HG03175 (cell line): ENCODE data around the gene SPEM1.

Experiments
- ATAC-seq: cut with Tn5 transposase; IDR thresholded peaks from one replicate; pipeline ENCODE4 v1.9.1; 2021; ENCODE audit warnings: mild to moderate bottlenecking, moderate library complexity; ENCODE audit not compliant: unreplicated experiment

SPEM1 gene

DNA sequence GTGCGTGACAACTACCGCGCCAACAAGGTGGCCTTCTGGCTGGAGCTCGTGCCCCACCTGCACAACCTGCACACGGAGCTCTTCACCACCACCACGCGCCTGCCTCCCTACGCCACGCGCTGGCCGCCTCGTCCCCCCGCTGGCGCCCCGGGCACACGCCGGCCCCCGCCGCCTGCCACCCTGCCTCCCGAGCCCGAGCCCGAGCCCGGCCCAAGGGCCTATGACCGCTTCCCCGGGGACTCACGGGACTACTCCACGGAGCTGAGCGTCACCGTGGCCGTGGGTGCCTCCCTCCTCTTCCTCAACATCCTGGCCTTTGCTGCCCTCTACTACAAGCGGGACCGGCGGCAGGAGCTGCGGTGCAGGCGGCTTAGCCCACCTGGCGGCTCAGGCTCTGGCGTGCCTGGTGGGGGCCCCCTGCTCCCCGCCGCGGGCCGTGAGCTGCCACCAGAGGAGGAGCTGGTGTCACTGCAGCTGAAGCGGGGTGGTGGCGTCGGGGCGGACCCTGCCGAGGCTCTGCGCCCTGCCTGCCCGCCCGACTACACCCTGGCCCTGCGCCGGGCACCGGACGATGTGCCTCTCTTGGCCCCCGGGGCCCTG, 3.0 kb upstream of the SPEM1 start:
- no peak for ATAC-seq

DNA sequence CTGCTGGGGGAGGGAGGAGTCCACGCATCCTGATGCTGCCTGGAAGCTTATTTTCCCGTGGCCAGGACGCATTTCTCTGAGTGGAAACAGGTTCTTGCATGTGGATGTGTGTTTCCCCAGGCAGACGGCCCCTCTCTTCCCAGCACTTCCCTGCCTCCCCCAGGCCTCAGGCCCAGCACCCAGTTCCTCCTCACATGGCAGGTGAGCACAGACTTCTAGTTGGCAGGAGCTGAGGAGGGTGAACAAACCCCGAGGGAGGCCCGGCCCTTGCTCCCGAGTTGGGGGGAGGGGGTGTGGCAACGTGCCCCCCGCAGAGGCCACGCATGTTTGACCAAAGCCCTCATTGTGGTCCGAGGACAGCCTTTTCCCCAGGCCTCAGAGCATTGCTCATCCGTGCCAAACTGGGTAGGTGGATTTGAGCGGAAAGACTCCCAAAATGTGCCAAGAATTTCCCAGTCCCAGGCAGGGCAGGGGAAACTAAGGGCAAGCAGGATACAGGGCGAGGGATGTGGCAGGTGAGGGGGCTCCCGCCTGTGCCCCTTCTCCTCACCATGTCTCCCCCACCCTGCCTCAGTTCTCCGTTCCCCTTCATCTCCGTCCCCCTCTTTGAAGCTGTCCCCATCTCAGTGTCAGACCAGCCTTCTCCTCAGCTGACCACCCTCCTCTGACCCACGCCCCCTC, 1.5 kb upstream of the SPEM1 start:
- no peak for ATAC-seq

DNA sequence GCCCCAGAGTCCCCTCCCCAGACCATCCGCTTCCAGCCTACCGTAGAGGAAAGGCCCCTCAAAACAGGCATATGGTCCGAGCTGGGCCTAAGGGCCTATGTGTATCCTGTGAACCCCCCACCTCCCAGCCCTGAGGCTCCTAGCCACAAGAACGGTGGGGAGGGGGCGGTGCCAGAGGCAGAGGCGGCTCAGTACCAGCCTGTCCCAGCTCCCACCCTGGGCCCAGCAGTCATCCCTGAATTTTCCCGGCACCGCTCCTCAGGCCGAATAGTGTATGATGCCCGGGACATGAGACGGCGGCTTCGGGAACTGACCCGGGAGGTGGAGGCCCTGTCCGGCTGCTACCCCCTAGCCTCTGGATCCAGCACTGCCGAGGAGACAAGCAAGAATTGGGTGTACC, 1.1 kb downstream of the SPEM1 start:
- no peak for ATAC-seq

DNA sequence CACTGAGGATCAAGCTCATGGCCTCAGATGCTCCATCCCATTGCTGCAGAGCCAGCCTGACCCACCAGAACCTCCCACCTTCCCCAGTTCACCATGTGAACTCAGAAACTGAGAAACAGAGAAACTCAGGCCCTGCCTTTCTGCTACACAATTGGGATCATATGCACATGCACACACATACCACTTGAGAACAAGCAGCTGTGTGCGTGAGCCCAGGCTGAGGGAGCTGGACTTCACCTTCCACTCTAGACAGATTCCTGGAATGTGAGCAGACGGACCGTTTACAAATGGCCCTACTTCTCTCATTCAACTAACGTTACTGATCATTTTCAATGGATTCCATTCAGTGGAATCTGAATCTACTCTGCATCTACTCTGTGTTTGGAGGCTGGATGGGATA, 3.6 kb downstream of the SPEM1 start:
- no peak for ATAC-seq

DNA sequence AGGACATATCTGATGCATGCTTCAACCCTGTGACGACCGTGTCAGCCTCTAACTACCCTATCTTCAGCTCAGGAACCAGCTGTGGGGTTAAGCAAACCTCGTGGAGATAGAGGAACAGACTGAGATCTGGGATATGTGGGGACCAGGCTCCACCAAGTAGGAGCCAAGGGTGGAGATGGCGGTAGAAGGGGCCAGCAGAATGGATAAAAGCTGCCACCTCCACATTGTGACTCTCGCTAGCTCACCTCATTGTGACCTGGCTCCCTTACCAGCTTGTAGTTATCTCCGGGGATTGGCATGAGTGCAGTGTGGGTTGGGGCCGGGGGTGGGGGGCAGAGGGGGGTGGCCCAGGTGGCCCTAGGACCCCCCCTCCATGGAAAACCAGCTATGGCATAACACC, 5.2 kb downstream of the SPEM1 start, which contains the start of gene SPEM2:
Gene SPEM2 (plus strand): TSS at position 301 of the 400 bp plus-strand sequence. CDS start 73 bp downstream, at position 374.
- ATAC-seq = no peak

DNA sequence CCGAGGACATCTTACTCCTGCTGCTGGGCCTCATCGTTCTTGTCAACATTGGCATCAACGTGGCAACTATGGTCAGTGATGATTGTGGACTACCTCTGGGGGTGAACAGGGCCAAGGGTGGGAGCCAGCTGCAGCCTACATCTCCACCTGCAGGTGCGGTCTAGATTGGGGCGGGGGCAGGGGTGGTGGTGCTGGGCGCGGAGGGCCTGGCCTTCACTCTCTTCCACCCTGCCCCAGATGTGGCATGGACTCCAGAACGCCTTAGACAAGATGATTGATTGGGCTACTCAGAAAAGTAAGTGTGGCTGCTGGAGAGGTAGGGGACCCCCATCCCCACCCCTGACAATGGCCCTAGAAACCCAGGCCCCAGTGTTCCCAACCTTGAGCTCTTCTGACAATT, 5.6 kb downstream of the SPEM1 start:
- ATAC-seq = no peak

DNA sequence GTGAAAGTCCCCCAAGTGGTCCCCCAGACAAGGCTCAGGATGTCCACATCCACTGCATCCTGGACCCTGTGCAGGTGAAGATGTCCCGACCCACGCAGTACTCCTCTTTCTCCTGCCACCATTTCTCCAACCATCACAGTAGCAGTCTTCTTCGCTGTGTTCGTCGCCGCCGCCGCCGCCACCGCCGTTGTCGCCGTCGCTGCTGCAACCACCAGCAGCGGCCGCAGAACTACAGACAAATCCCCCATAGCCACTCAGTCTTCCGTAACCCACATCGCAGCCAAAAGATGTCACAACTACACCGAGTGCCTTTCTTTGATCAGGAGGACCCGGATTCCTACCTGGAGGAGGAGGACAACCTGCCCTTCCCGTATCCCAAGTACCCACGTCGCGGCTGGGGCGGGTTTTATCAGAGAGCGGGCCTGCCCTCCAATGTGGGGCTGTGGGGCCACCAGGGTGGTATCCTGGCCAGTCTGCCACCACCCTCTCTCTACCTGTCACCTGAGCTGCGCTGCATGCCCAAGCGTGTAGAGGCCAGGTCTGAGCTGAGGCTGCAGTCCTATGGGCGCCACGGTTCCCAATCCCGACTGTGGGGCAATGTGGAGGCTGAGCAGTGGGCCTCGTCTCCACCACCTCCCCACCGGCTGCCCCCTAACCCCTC, 6.2 kb downstream of the SPEM1 start:
- no peak for ATAC-seq

DNA sequence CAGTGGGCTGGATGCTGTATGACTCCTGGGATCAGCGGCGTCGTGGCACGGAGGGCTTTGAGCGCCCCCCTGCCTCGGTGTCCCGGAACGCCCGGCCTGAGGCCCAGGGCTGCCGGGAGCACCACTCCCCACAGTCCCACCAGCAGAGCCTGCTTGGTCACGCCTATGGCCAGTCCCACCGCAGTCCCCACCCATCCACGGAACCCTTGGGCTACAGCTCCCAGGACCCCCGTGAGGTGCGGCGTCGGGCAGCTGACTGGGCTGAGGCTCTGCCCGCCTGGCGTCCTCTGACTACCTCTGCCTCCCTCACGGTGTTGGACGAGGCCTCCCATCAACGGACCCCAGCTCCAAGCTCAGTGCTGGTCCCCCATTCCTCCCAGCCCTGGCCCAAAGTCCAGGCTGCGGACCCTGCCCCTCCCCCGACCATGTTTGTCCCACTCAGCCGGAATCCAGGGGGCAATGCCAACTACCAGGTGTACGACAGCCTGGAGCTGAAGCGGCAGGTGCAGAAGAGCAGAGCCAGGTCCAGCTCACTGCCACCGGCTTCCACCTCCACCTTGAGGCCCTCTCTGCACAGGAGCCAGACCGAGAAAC, 6.9 kb downstream of the SPEM1 start:
- no peak for ATAC-seq

DNA sequence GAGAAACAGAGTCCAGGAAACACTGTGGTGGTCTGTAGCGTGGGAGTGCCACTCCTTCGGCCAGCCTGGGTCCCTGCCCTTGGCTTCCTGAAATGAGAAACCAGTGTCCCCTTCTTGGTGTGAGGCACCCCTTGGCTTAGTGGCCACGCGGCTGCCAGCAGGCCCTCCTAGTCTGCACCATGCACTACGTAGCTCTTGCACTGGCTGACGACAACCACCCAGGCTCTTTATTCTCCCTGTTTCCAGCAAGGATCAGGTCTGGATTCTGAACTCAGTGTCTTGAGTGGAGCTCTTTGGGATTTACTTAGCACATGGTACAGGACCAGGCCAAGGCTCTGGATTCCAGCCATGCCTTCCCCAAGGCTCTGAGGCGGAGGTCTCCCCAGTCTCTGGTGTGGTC, 7.4 kb downstream of the SPEM1 start:
- no peak for ATAC-seq

DNA sequence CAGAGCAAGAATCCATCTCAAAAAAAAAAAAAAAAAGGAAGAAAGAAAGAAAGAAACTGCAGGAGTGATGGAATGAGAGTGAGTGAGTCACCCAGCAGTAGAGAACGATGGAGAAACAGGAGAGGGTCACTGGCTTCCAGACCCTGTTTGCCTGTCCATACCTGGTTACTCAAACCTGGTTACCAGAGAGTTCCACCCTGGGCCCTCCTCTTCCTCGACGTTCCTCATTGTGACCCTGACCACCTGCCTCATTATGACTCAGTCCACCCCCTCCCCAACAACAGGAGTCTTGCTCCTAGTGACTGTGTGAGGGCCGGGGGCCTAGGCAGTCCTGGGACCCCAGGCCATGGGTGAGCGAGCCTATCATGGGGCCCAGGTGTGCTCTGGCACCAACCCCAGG, 8.4 kb downstream of the SPEM1 start, which contains the start of gene SPEM3:
Gene SPEM3 (plus strand): TSS at position 301 of the 400 bp plus-strand sequence. CDS start 46 bp downstream, at position 347.
- no peak for ATAC-seq

DNA sequence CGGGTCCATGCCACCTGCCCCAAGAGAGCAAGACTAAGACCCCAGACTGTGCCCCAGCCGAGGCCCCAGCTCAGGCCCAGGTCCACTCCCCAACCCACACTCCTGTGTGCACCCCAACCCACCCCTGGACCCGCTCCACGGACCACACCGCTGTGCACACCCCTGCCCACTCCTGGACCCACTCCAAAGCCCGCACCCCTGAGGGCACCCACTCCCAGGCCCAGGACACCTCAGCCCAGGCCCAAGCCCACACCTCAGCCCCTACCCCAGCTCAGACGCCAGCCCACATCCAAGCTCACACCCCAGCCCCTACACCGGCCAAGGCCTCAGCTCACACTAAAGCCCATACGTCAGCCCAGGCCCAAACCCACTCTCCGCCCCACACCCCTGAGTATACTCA, 9.6 kb downstream of the SPEM1 start:
- no peak for ATAC-seq

DNA sequence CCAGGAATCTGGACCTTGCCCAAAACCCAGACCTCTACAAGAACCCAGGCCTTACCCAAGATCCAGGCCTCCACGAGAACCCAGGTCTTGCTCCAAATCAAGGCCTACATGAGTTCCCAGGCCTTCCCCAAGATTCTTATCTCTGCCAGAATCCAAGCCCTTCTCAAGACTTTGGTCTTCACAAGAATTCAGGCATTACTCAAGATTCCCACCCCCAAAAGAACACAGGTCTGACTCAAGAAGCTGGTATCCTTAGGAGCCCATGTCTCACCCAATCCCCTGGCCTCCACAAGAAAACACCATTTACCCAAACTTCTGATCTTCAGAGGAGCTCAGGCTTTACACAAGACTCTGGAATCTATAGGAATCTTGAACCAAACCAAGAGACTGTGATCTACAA, 11.1 kb downstream of the SPEM1 start:
- ATAC-seq = no peak

DNA sequence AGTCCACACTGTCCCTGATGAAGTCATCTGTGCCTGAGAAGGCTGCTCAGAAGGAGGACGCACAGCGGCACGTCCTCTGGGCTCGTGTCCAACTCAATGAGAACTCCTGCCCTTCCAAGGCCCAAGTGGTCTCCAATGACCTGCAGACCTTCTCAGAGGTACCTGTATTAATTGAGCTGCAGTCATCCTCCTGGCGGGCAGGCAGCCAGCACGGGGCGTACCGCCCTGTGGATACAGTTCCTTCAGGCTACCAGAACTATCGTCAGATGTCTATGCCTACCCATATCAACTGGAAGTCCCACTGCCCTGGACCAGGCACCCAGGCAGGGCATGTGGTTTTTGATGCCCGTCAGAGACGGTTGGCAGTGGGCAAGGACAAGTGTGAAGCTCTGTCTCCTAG, 12.2 kb downstream of the SPEM1 start:
- no peak for ATAC-seq

DNA sequence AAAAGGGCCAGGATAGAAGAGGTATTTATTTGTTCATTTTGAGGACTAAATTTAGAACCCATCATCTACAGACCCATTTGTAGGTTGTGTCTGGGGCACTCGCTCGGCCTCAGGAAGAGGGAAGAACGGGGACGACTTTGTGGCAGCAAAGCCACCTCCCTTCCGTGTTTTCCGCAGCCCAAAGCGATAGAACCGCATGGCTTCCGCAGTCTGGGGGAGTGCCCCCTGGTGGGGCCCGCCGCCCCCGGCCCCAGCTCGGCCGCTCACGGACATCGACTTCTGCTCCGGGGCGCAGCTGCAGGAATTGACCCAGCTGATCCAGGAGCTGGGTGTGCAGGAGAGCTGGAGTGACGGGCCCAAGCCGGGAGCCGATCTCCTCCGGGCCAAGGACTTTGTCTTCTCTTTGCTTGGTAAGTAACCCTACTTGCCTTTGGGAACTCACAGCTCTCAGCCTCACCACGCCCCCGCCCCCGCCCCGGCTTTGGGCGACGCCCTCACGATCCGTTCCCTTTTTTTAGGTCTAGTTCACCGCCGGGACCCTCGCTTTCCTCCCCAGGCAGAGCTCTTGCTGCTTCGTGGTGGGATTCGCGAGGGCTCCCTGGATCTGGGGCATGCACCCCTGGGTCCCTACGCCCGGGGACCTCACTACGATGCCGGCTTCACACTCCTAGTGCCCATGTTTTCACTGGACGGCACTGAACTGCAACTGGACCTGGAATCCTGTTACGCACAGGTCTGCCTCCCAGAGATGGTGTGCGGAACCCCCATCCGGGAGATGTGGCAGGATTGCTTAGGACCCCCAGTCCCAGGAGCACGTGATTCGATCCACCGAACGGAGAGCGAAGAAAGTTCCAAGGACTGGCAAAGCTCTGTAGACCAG, 15.8 kb downstream of the SPEM1 start:
- peak; percentile 27 for ATAC-seq

DNA sequence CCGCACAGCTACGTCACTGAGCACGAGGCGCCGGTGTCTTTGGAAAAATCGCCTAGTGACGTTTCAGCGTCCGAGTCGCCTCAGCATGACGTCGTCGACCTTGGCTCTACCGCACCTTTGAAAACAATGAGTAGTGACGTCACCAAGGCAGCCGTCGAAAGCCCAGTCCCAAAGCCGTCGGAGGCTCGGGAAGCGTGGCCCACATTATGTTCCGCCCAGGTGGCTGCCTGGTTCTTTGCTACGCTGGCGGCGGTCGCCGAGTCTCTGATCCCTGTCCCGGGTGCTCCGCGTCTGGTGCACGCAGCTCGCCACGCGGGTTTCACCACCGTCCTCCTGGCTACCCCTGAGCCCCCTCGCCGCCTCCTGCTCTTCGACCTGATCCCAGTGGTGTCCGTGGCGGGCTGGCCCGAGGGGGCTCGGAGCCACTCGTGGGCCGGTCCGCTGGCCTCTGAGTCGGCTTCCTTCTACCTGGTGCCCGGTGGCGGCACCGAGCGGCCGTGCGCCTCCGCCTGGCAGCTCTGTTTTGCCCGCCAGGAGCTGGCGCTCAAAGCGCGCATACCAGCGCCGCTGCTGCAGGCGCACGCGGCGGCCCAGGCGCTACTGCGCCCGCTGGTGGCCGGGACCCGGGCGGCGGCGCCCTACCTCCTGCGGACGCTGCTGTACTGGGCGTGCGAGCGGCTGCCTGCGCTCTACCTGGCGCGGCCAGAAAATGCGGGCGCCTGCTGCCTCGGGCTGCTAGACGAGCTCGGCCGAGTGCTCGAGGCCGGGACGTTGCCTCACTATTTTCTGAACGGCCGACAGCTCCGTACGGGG, 16.6 kb downstream of the SPEM1 start:
- ATAC-seq = peak; percentile 39

DNA sequence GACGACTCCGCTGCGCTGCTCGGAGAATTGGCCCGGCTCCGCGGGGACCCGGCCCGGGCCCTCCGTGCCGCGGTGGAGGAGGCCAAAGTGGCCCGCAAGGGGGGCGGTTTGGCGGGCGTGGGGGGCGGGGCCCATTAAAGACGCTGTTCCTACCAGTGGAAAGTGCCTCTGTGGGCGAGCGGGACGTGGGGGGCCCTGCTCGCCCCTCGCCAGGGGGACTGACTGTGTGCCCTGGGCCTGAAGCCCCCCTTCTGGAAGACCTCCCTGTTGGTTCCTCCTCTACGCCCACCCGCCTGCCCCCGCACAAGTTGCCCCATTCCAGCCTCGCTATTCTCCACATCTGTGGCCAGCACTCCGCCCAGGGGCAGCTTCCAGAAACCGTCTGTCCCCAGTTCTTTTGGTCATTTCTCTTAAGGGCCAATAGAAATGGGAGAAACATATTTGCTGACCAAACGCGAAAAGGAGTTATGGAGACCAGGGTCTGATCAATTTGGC, 17.3 kb downstream of the SPEM1 start:
- ATAC-seq = no peak

DNA sequence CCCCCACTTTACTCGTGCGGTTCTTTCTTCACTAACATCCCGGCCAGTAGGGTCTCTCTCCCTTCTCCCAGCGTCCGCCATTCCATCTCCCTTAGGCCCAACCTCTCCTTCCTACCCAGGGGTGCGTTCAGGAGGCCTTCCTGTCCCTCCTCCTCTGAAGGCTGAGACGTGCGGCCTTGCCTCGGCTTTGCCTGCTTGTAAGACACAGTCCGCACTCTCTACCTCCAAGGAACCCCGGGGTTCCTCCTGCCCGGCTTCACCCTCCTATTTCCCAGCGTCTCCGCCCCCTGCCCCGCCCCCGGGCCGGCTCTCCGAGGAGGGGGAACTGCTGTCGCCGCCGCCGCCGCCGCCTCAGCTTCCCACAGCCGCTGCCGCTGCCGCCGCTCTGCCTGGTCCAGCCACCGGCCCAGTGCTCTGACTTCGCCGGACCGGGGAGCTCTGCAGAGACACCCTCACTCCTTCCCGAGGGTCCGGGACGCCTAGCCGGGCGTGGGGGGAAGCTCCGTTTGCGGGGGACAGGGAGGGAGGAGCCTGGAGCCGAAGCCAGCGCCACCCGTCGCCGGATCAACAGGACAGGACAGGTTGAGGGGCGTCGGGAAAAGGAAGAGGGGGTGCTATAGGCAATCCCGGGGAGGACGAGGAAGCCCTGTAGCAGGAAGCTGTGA, 18.0 kb downstream of the SPEM1 start:
- no peak for ATAC-seq

DNA sequence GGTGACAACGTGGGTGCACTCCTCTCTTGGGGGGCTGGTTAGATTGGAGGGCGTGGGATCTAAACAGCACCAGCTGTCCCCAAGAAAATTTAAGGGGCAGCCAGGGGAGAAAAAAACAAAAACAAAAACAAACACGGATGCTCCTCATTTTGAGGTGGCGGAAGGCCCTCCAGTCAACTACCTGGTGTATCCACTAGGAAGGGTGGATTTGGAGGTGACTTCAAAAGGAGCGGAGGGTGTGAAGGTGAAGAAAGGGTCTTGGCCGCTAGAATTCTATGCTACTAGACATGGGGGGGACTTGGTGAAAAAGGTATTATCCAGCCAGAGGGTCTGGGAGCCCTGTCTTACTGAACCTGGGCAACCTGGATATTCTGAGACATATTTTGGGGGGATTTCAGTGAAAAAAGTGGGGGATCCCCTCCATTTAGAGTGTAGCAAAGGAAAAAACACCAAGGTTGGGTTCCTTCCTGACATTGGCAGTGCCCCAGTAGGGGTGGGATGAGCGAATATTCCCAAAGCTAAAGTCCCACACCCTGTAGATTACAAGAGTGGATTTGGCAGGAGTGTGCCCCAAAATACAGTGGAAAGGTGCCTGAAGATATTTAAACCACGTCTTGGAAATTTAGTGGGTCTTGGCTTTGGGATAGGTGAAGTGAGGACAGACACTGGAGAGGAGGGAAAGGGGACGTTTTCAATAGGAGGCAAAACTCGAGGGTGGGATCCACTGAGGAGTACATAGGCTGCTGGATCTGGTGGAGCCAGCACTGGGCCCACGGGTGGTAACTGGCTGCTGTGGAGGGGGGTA, 18.7 kb downstream of the SPEM1 start:
- no peak for ATAC-seq
